Esophagus squamous epithelium (tissue), 4 donors: ENCODE results near the gene YEATS4.

Experiments used
- POLR2A ChIP-seq, 4 donors: fragments of 450-650 bp; IDR thresholded peaks; one replicate each; pipeline ENCODE4 v1.6.1; 2017; ENCODE audit warnings: antibody characterized with exemption in 4 of 4, mild to moderate bottlenecking in 4 of 4, moderate library complexity in 3 of 4
- TF ChIP-seq, protein P1 (sequence below), 6 experiments: fragments of 450-650 bp in 4 of 6; fragments of 200-600 bp in 2 of 6; sonication (generic) in 2 of 6; IDR thresholded peaks; one replicate each; pipeline ENCODE4 v1.5.1; 2016 to 2019; ENCODE audit warnings: antibody characterized with exemption in 6 of 6, mild to moderate bottlenecking in 4 of 6, moderate library complexity in 4 of 6

DNA sequence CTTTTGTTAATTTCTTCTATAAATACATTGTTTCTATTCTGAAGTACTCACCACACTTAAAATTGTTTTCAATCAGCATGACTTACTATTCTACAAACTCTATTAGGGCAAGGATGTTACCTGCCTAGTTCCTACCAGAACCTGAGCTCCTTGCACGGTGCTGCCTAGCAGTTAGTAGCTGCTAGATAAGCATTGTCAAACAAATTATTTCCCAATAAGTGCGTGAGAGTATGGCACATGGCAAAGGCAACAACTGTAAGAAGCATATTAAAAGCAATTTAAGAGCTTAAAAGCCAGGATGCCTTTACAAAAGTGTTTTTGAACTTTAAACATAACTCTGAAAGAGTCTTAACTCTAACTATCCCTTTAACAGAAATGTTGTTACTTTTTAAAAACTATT is 19.5 kb upstream of the YEATS4 start:
- TF ChIP-seq, protein P1, sequence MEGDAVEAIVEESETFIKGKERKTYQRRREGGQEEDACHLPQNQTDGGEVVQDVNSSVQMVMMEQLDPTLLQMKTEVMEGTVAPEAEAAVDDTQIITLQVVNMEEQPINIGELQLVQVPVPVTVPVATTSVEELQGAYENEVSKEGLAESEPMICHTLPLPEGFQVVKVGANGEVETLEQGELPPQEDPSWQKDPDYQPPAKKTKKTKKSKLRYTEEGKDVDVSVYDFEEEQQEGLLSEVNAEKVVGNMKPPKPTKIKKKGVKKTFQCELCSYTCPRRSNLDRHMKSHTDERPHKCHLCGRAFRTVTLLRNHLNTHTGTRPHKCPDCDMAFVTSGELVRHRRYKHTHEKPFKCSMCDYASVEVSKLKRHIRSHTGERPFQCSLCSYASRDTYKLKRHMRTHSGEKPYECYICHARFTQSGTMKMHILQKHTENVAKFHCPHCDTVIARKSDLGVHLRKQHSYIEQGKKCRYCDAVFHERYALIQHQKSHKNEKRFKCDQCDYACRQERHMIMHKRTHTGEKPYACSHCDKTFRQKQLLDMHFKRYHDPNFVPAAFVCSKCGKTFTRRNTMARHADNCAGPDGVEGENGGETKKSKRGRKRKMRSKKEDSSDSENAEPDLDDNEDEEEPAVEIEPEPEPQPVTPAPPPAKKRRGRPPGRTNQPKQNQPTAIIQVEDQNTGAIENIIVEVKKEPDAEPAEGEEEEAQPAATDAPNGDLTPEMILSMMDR (IDR thresholded peaks at IDR 0.05), result no peak
- no peak for TF ChIP-seq POLR2A (IDR thresholded peaks at IDR 0.05)
